Measurements from ENCODE around the gene MMGT1.

Gene MMGT1

DNA sequence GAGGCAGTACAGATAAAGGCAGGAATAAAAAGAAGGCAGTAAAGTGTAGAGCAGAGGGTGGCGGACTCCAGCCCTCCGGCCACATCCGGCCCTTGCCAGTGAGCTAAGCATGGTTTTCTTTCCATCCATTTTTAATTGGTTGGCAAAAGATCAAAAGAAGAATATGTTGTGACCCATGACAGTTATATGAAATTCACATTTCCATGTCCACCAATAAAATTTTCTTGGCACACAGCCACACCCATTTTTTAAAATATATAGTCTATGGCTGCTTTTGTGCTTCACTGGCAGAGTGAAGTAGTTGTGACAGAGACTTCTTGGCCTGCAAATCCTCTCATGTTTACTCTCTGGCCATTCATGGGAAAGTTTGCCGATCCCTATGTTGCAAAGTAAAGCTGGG lies 41.2 kb upstream of the MMGT1 start:
- Histone ChIP-seq H3K27me3 (ENCODE audit: control insufficient read depth, insufficient read depth, low read length) (no peaks in the 10 kb centered on the region), H3K79me2 (no peaks in the 10 kb centered on the region), H3K4me2 (ENCODE audit: low read length) (no peak overlapping the region), H3K9ac (no peak overlapping the region), H2AFZ (no peak overlapping the region), H3K9me3 (ENCODE audit: control insufficient read depth, low read length) (no peaks in the 10 kb centered on the region), H3K4me1 (no peaks in the 10 kb centered on the region), H3K36me3 (ENCODE audit: control insufficient read depth, insufficient read depth, low read length) (no peaks in the 10 kb centered on the region), H3K27ac (no peak overlapping the region), H3K4me3 (ENCODE audit: low read depth, low read length) (no peak overlapping the region)
- TF ChIP-seq, protein P1, sequence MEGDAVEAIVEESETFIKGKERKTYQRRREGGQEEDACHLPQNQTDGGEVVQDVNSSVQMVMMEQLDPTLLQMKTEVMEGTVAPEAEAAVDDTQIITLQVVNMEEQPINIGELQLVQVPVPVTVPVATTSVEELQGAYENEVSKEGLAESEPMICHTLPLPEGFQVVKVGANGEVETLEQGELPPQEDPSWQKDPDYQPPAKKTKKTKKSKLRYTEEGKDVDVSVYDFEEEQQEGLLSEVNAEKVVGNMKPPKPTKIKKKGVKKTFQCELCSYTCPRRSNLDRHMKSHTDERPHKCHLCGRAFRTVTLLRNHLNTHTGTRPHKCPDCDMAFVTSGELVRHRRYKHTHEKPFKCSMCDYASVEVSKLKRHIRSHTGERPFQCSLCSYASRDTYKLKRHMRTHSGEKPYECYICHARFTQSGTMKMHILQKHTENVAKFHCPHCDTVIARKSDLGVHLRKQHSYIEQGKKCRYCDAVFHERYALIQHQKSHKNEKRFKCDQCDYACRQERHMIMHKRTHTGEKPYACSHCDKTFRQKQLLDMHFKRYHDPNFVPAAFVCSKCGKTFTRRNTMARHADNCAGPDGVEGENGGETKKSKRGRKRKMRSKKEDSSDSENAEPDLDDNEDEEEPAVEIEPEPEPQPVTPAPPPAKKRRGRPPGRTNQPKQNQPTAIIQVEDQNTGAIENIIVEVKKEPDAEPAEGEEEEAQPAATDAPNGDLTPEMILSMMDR (IDR thresholded peaks at IDR 0.05) = no peak

DNA sequence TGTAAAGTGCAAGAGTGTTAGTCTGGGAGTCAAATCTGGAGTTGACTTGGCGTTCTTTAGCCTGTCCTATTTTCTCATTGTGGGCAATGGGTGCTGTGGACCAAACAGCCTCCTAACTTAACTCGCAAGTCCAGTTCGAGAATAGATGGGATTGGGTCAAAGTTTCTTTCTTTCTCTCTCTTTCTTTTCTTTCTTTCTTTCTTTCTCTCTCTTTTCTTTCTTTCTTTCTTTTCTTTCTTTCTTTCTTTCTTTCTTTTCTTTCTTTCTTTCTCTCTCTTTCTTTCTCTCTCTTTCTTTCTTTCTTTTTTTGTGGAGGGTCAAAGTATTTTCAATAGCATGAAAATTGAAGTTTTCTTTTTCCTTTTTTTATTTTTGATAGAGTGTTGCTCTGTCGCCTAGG lies 14.5 kb upstream of the MMGT1 start:
- no peak overlapping the region for H3K27ac ChIP-seq
- no peaks in the 10 kb centered on the region for H3K79me2 ChIP-seq
- TF ChIP-seq, protein P1 (IDR thresholded peaks at IDR 0.05) = no peak

GRCh38 chrX:135985973-135986310 lies 12.2 kb upstream of the MMGT1 start:
- Histone ChIP-seq H3K9me3 (ENCODE audit: control insufficient read depth, low read length) (no peaks in the 10 kb centered on the region), H3K4me3 (ENCODE audit: low read depth, low read length) (peak overlapping the region; percentile 68)

More for the DNA sequence above, 14.5 kb upstream of the MMGT1 start:
- no peaks in the 10 kb centered on the region for H3K36me3 ChIP-seq (ENCODE audit: control insufficient read depth, insufficient read depth, low read length)
- H3K9ac ChIP-seq = no peak overlapping the region
- no peak overlapping the region for H2AFZ ChIP-seq
- H3K4me3 ChIP-seq (ENCODE audit: low read depth, low read length) = no peak overlapping the region
- no peaks in the 10 kb centered on the region for H3K4me1 ChIP-seq
- H3K27me3 ChIP-seq (ENCODE audit: control insufficient read depth, insufficient read depth, low read length) = no peaks in the 10 kb centered on the region
- H3K9me3 ChIP-seq (ENCODE audit: control insufficient read depth, low read length) = no peaks in the 10 kb centered on the region
- H3K4me2 ChIP-seq (ENCODE audit: low read length) = no peak overlapping the region

DNA sequence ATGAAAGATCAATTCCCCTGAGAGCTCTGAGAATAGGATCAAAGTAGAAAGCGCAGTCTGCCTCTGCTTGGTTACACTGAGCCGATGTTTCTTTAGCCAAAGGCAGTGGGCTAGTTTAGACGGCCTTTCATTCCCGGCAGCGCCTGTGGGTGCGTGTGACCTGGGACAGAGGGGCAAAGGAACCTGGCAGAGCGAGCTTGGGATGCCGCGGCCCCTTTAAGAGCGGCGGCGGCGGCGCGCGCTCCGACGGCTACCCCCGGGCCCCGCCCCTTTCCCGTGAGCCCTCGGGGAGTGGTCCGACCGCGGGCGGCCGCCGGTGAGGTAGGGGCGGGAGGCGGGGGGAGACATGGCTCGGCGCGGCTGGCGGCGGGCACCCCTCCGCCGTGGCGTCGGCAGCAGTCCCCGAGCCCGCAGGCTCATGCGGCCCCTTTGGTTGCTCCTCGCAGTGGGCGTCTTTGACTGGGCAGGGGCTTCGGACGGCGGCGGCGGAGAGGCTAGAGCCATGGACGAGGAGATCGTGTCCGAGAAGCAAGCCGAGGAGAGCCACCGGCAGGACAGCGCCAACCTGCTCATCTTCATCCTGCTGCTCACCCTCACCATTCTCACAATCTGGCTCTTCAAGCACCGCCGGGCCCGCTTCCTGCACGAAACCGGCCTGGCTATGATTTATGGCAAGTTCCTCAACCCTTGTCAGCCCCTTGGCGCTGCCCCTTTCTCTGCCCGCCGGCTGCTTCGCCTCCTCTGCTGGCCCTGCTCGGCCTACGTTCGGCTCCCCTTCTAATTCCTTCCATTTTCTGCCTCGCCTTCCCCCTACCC lies 11.6 kb upstream of the MMGT1 start, which contains the start of gene SLC9A6:
SLC9A6 (plus strand) TSS at position 279 of the 816 bp plus-strand sequence; CDS start at position 503, 224 bp downstream.
- Histone ChIP-seq H3K27me3 (ENCODE audit: control insufficient read depth, insufficient read depth, low read length) (no peaks in the 10 kb centered on the region), H3K27ac (peak within 1 kb of the TSS; percentile 75), H3K36me3 (ENCODE audit: control insufficient read depth, insufficient read depth, low read length) (no peaks in the 10 kb centered on the region), H3K4me1 (no peaks in the 10 kb centered on the region), H3K9me3 (ENCODE audit: control insufficient read depth, low read length) (no peaks in the 10 kb centered on the region), H3K9ac (peak within 1 kb of the TSS; percentile 28), H2AFZ (peak within 1 kb of the TSS; percentile 88), H3K4me3 (ENCODE audit: low read depth, low read length) (peak within 1 kb of the TSS; percentile 68), H3K79me2 (peaks cover 2% of the 10 kb centered on the region), H3K4me2 (ENCODE audit: low read length) (peak within 1 kb of the TSS; percentile 69)
- TF ChIP-seq, protein P1 (IDR thresholded peaks at IDR 0.05) = no peak

More at GRCh38 chrX:135985973-135986310, 12.2 kb upstream of the MMGT1 start:
- peak overlapping the region; percentile 69 for H3K4me2 ChIP-seq (ENCODE audit: low read length)
- peaks cover 2% of the 10 kb centered on the region for H3K79me2 ChIP-seq
- no peaks in the 10 kb centered on the region for H3K36me3 ChIP-seq (ENCODE audit: control insufficient read depth, insufficient read depth, low read length)
- H3K4me1 ChIP-seq = no peaks in the 10 kb centered on the region
- TF ChIP-seq, protein P1 (IDR thresholded peaks at IDR 0.05) = no peak
- no peaks in the 10 kb centered on the region for H3K27me3 ChIP-seq (ENCODE audit: control insufficient read depth, insufficient read depth, low read length)
- H3K9ac ChIP-seq = no peak overlapping the region
- H2AFZ ChIP-seq = peak overlapping the region; percentile 88
- peak overlapping the region; percentile 75 for H3K27ac ChIP-seq

DNA sequence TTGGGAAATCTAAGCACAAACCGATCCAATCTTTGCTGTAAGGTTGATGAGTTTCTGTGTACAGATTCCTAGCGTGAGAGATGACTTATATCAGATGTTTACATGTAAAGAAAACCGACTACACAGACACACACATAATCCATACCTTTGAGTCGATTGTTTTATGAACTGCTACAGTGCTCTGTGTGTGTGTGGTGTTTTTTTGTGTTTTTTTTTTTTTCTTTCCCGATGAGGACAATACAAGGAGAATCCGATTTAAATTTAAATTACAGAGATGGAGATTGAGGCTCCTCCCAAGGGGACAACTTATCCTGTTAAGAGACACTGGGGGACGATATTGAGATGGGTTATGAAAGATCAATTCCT lies 11.0 kb upstream of the MMGT1 start:
- H3K9ac ChIP-seq = no peak overlapping the region
- H3K4me2 ChIP-seq (ENCODE audit: low read length) = peak overlapping the region; percentile 65
- H3K4me1 ChIP-seq = no peaks in the 10 kb centered on the region
- no peaks in the 10 kb centered on the region for H3K36me3 ChIP-seq (ENCODE audit: control insufficient read depth, insufficient read depth, low read length)
- H2AFZ ChIP-seq = peak overlapping the region; percentile 88
- peaks cover 2% of the 10 kb centered on the region for H3K79me2 ChIP-seq
- peak overlapping the region; percentile 68 for H3K4me3 ChIP-seq (ENCODE audit: low read depth, low read length)
- peak overlapping the region; percentile 75 for H3K27ac ChIP-seq
- TF ChIP-seq, protein P1 (IDR thresholded peaks at IDR 0.05) = no peak
- H3K27me3 ChIP-seq (ENCODE audit: control insufficient read depth, insufficient read depth, low read length) = no peaks in the 10 kb centered on the region
- no peaks in the 10 kb centered on the region for H3K9me3 ChIP-seq (ENCODE audit: control insufficient read depth, low read length)
